GM18951 (cell line): ENCODE measurements around the gene TJP2.

Experiments
- POLR2A ChIP-seq: IDR thresholded peaks from 4 replicates; pipeline ENCODE4 v1.6.1; 2011; ENCODE audit warnings: mild to moderate bottlenecking; ENCODE audit not compliant: insufficient read length, insufficient read depth; ENCODE audit errors: extremely low read depth
- in situ Hi-C: fragments of 300-500 bp; cut with MboI; formaldehyde crosslinking; loops from one replicate; pipeline ENCODE4 v1.12.0; 2022; ENCODE audit warnings: low sequenced_read_pairs, mixed read lengths, inconsistent platforms; ENCODE audit not compliant: unreplicated experiment

Gene TJP2

DNA sequence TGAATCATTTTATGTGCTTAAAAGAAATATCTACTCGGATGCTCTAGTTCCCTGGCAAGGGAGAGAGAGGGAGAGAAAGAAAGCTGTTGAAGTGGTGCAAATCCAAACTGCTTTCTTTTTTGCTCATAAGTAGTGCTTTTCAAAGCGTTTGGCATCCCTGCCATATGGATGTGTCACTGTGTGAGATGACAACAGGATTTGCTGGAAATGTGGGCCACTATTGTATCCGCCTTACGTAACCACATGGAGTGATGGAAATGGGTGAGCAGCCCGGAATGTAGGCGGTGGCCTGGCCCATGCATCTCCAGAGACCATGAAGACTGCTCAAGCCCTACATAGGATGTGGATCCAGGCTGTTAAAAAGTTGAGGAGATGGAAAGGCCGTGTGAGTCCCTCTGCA is 30.8 kb downstream of the TJP2 start:
- no peak for TF ChIP-seq POLR2A
- in situ Hi-C loops: no loop called here

- in situ Hi-C loops: no loop called here
- TF ChIP-seq POLR2A: no peak
These were observed 32.0 kb downstream of the TJP2 start for GRCh38 chr9:69206047-69206446.

DNA sequence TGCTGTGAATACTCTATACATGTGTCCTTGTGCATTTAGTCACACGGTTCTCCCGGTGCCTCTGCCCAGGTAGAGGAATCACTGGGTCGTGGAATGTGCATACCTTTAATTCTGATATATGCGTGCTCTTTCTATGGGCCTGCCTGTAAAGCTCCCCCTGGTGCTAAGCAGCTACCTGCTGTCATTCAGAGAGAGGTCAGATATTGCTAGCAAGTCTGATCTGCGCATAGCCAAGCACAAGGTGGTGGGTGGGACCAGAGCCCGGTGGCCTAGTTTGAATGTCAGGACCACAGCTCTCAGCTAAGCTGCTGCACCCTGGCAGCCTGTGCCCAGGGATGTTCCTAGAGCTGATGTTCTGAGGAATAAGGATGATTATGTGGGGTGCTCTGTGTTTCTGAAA is 33.4 kb downstream of the TJP2 start:
- no peak for TF ChIP-seq POLR2A
- in situ Hi-C loops: no loop called here

DNA sequence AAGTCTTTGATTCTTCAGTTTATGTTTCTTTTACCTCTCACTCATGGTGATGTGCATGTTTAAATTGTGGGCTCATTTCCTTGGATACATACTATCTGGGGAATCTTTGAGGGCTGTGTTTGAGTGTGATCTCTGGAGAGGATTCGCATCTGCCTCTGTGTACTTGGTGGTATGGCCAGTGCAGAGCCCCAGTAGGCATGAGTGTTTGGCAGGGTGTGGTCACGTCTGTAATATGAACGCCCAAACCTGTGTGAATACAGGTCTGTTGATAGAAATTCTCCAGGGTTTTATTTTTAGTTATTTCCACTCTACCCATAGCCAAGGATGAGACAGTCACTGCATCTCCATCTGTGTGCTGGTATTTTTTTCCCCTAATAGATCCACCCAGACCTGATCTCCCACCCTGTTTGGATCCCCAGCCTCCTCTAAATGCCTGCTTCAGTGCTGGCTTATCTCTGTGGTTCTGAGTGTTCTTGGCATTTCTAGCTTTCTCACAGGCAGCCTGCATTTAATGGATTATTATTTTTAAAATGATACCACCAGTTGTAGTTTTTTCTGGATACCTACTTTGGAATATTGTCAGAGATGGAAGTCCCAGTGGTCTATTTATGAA is 37.5 kb downstream of the TJP2 start:
- in situ Hi-C loops: no loop called here
- TF ChIP-seq POLR2A: no peak

GRCh38 chr9:69213647-69214046 is 39.6 kb downstream of the TJP2 start:
- in situ Hi-C loops: no loop called here
- no peak for TF ChIP-seq POLR2A

DNA sequence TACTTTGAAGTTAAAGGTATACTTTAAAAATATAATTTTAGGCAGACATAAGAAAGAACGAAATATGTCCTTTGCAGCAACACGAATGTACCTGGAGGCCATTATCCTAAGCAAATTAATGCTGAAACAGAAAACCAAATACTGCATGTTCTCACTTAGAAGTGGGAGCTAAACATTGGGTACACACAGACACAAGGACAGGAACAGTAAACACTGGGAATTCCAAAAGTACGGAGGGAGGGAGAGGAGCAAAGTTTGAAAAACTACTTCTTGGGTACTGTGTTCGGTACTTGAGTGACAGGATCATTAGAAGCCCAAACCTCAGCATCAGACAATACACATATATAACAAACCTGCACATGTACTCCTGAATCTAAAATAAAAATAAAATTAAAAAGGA is 40.9 kb downstream of the TJP2 start:
- no peak for TF ChIP-seq POLR2A
- in situ Hi-C loops: no loop called here

DNA sequence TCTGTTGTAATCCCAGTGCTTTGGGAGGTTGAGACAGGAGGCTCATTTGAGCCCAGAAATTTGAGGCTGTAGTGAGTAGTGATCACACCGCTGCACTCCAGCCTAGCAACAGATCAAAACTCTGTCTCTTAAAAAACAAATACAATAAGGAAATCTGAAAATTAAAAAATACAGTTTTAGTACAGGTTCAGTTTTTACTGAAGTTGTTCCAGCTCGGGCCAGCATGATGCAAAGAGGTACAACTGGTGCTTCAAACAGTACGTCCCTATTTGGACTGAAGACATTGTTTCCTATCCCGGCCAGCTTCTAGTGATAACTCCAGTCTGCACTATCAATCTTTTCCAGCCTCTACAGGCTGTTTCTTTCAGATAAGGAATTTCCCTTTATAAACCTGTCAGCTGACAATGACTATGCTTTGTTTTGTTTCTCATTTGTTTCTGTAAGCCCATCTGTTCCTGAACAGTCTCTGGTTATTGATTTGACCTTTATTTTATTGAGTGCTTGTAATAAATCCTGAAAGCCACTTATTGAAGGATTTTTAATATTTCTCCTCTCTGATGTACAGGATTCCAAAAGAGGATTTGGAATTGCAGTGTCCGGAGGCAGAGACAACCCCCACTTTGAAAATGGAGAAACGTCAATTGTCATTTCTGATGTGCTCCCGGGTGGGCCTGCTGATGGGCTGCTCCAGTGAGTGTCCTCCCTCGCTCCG is 41.9 kb downstream of the TJP2 start:
- no peak for TF ChIP-seq POLR2A
- in situ Hi-C loops: no loop called here

DNA sequence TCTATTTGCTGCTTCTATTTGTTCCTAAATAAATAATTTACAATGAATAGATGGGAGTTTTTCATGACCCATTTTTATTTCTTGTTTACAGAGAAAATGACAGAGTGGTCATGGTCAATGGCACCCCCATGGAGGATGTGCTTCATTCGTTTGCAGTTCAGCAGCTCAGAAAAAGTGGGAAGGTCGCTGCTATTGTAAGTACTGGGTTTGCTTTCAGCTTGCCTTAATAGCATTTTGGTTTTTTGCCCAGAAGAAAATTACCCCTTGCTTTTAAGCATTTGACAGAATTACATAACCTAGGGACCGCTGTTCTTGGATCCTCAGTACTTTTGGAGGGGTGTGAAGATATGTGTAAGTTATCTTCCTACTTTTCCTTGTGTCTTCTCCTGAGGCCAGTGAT is 44.1 kb downstream of the TJP2 start:
- TF ChIP-seq POLR2A: no peak
- in situ Hi-C loops: no loop called here

DNA sequence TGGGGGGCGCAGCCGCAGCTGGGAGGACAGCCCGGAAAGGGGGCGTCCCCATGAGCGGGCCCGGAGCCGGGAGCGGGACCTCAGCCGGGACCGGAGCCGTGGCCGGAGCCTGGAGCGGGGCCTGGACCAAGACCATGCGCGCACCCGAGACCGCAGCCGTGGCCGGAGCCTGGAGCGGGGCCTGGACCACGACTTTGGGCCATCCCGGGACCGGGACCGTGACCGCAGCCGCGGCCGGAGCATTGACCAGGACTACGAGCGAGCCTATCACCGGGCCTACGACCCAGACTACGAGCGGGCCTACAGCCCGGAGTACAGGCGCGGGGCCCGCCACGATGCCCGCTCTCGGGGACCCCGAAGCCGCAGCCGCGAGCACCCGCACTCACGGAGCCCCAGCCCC is 47.0 kb downstream of the TJP2 start:
- in situ Hi-C loops: no loop called here
- TF ChIP-seq POLR2A: no peak

GRCh38 chr9:69222970-69223369 is 48.9 kb downstream of the TJP2 start:
- in situ Hi-C loops: no loop called here
- no peak for TF ChIP-seq POLR2A

DNA sequence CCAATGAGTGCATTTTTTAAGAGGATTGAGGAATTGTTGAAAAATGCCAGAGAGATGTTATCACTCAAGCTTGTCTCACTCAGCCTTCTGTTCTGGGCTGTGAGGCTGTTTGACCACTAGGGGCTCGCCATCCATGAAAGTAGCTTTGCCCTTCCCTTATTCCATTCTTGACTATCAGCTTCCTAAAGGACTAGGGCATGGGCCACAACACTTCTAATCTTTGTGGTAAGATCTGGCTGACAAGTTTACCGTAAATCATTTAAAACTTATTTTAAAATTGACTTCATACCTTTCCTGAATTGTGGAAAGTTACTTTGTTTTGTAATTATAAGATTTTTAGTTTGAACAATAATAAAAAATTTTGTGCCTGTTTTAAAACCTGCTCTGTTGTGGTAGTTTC is 49.5 kb downstream of the TJP2 start:
- in situ Hi-C loops: no loop called here

DNA sequence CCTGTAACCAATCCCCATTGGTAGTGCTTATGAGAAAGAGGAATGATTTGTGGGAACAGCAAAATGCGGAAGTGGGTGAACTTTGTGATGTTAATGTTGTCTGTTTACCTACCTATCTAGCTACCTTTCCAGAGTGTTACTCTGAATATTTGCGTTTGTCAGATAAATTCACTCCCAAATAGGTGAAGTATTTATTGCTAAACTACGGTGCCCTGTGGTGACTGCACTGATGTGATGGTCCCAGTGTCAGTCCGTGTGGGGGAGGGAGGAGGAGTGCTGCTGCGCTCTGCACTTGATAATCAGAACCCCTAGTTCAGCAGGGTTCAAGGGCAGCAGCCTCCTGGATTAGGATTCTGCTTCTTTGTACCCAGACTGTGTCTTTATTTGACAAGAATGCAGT is 55.3 kb downstream of the TJP2 start:
- in situ Hi-C loops: no loop called here
- no peak for TF ChIP-seq POLR2A

More for the DNA sequence above, 49.5 kb downstream of the TJP2 start:
- no peak for TF ChIP-seq POLR2A

DNA sequence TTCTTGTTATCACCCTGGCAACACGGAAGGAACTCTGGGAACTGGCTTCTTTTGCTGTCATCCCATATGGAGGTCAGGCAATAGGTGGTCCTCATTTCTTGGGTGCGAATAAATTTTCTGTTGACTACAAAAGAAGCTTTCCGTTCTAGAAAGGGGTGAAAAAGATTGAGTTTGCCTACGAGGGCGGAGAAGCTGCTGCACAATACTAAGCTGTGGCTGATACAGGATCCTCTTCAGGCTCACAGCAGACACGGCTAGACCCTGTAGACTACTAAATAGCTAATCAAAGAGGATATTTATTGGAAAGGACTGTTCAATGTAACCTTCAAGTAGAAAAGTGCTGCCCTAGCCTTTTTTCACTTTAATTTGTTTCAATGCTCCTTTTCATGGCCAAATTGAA is 58.1 kb downstream of the TJP2 start:
- TF ChIP-seq POLR2A: no peak
- in situ Hi-C loops: no loop called here

DNA sequence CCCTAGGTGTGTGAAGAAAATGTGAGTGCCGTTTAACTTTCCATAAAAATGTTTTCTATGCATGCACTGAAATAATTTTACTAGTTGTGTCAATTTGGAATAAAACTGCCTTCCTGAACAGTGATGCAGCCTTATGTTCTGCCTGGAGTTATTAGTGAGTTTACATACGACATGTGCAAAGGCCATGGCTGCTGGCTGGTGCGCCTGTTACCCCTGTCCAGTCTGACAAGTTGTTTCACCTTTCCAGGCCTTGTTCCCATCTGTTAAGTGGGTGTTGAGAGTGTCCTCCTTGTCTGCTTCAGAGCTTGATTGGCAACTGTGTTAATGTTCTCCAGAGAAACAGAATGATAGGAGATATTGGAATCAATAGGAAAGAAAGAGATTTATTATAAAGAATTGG is 60.6 kb downstream of the TJP2 start:
- TF ChIP-seq POLR2A: no peak
- in situ Hi-C loops: no loop called here
